Ovary (tissue), 9 donors: ENCODE results near the gene YARS2. TPM values are rescaled to one million over a fixed set of nuclear protein-coding genes. Genes with fewer than 3 reads are reported as not detected.
"Not testable (repeated sequence)": the region's sequence is repeated elsewhere in the genome, so short reads cannot be mapped to it uniquely, and the experiment has no call there.

Experiments used
- DNase-seq, 5 donors: peaks; one replicate each; pipeline ENCODE4 v3.0.0-alpha.2; 2019 to 2020
- H3K27ac ChIP-seq, 2 donors: fragments of 200-600 bp; one replicate each; pipeline versions ENCODE4 v1.5.1 to v1.8.0; 2019 to 2022
- H3K27me3 ChIP-seq: fragments of 200-600 bp; one replicate; pipeline ENCODE4 v1.8.0; 2022
- H3K36me3 ChIP-seq: fragments of 200-600 bp; sonication (generic); one replicate; pipeline ENCODE4 v1.5.1; 2019
- H3K4me1 ChIP-seq: one replicate; pipeline ENCODE4 v1.8.1; 2013; ENCODE audit warnings: mild to moderate bottlenecking, moderate library complexity; ENCODE audit not compliant: insufficient read depth
- H3K4me3 ChIP-seq: fragments of 200-600 bp; sonication (generic); one replicate; pipeline ENCODE4 v1.5.1; 2017
- H3K9me3 ChIP-seq, 2 donors: fragments of 200-600 bp in 1 of 2; sonication (generic) in 1 of 2; one replicate each; pipeline versions ENCODE4 v1.5.1 to v1.8.1; 2013 to 2019; ENCODE audit warnings: mild to moderate bottlenecking in 1 of 2, moderate library complexity in 1 of 2
- EP300 ChIP-seq: sonication (generic); formaldehyde crosslinking; IDR thresholded peaks from one replicate; pipeline ENCODE4 v1.6.1; 2017; ENCODE audit warnings: antibody characterized with exemption
- POLR2A ChIP-seq: fragments of 450-650 bp; IDR thresholded peaks from one replicate; pipeline ENCODE4 v1.6.1; 2017; ENCODE audit warnings: antibody characterized with exemption, mild to moderate bottlenecking, moderate library complexity
- WGBS, 3 donors: extraction: QIAGEN DNeasy Blood & Tissue Kit in 1 of 3; methylation state at CpG; one replicate each; pipeline versions ENCODE4 v1.1.5 to v1.1.7; 2013 to 2017; 5-methylcytosine and 5-hydroxymethylcytosine counted together
- intact Hi-C, 4 donors: fragments of 100-400 bp; cut with DNase I; formaldehyde crosslinking; loops; one replicate each; pipeline versions ENCODE4 v1.11.0 to v1.15.1; 2022 to 2023
- polyA plus RNA-seq, 2 donors: library from polyadenylated mRNA; stranded (reverse); fragments of 200-250 nt in 1 of 2; fragments of 350-450 nt in 1 of 2; fragmentation: Illumina TruSeq in 1 of 2; extraction: RNeasy Lipid Tissue Mini Kit (QIAGEN cat#74804) in 1 of 2; gene quantifications; one replicate each; pipeline ENCODE4 v1.2.3, GENCODE V29; 2013 to 2014
- total RNA-seq, 7 donors: library from RNA; depleted of rRNA in 2 of 7; stranded (reverse); fragments of >200 nt in 2 of 7; fragmentation: NEBNext Ultra II Directional in 3 of 7; extraction: Animal tissue kit (Norgen Biotek cat#: 25700) in 3 of 7; gene quantifications; one replicate each; pipeline versions ENCODE4 v1.1.0 to v1.2.4, GENCODE V29; 2016 to 2023
- TF ChIP-seq, protein P1 (sequence below), 3 donors: fragments of 450-650 bp in 2 of 3; fragments of 200-600 bp in 1 of 3; IDR thresholded peaks; one replicate each; pipeline versions ENCODE4 v1.5.1 to v1.8.0; 2016 to 2022; ENCODE audit warnings: antibody characterized with exemption in 3 of 3, mild to moderate bottlenecking in 1 of 3
- donor health status: DM: no; HTN: no; CAD: no; lungs with moderate emphysema.
- donor health status: DM: no; HTN: no; CAD: no.
- donor health status: Bipolar disorder and iron deficiency.
- donor health status: DM: yes; HTN: yes; CAD: no.
- donor health status: DM: no; HTN: no; CAD: no.
- donor health status: DM: yes; HTN: yes; CAD: no.

YARS2 gene
- total and polyA plus RNA-seq, 9 donors = 9.4 to 20.6 (median 12.9) TPM

DNA sequence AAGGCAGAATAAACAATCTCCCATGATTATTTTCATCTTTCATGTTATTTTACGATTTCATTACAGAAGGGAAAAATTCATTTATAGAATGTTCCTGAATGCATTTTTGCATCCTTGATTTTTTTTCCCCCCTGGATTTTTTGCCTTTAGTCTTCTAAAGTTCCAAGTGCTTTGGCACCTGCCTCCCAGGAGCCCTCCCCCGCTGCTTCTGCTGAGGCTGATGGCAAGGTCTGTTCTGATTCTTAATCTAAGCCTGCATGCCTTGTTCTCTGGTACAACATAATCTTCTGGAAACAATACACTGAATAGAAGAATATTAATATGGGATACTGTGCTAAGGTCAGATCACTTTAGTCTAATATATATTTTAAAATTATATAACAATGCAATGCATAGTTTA, 18.0 kb downstream of the YARS2 start:
- Histone ChIP-seq H3K27ac (no peak overlapping the region), H3K27me3 (no peaks in the 10 kb centered on the region), H3K4me1 (no peaks in the 10 kb centered on the region), H3K9me3 (no peaks in the 10 kb centered on the region), H3K36me3 (no peaks in the 10 kb centered on the region), H3K4me3 (no peak overlapping the region)
- WGBS, 3 donors = 86 to 90% (median 87%) methylated on average over 2 of the region's 2 CpGs
- intact Hi-C loops = no loop called here
- DNase-seq = no peak
- no peak for TF ChIP-seq POLR2A
- TF ChIP-seq, protein P1, sequence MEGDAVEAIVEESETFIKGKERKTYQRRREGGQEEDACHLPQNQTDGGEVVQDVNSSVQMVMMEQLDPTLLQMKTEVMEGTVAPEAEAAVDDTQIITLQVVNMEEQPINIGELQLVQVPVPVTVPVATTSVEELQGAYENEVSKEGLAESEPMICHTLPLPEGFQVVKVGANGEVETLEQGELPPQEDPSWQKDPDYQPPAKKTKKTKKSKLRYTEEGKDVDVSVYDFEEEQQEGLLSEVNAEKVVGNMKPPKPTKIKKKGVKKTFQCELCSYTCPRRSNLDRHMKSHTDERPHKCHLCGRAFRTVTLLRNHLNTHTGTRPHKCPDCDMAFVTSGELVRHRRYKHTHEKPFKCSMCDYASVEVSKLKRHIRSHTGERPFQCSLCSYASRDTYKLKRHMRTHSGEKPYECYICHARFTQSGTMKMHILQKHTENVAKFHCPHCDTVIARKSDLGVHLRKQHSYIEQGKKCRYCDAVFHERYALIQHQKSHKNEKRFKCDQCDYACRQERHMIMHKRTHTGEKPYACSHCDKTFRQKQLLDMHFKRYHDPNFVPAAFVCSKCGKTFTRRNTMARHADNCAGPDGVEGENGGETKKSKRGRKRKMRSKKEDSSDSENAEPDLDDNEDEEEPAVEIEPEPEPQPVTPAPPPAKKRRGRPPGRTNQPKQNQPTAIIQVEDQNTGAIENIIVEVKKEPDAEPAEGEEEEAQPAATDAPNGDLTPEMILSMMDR (IDR thresholded peaks at IDR 0.05) = no peak
- no peak for TF ChIP-seq EP300

DNA sequence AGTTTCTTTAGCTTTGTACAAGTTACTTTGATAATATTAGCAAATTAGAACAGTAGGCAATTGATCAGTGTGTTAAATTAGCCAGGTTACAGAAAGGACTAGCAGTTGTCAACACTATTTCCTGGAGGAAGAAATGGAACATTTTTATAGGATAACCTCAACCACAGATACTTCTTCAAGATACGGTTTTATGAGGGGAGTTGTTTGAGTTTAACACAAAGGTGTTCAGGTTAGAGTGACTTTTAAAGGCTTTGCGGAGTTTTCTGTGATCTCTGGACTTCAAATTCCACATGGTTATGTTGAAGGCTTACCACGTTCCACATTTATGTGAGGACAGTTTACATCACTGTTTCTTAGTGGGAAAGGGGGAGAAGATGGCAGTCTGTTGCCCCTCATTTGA, 19.3 kb downstream of the YARS2 start:
- H3K4me3 ChIP-seq = no peak overlapping the region
- H3K27me3 ChIP-seq = no peaks in the 10 kb centered on the region
- H3K4me1 ChIP-seq = no peaks in the 10 kb centered on the region
- 85 to 87% (median 85%) methylated on average over 3 of the region's 3 CpGs for WGBS, 3 donors
- H3K36me3 ChIP-seq = no peaks in the 10 kb centered on the region
- no peaks in the 10 kb centered on the region for H3K9me3 ChIP-seq
- TF ChIP-seq, protein P1 (IDR thresholded peaks at IDR 0.05) = no peak
- TF ChIP-seq EP300 (no peak), POLR2A (no peak)
- H3K27ac ChIP-seq = no peak overlapping the region
- intact Hi-C loops = no loop called here
- no peak for DNase-seq

DNA sequence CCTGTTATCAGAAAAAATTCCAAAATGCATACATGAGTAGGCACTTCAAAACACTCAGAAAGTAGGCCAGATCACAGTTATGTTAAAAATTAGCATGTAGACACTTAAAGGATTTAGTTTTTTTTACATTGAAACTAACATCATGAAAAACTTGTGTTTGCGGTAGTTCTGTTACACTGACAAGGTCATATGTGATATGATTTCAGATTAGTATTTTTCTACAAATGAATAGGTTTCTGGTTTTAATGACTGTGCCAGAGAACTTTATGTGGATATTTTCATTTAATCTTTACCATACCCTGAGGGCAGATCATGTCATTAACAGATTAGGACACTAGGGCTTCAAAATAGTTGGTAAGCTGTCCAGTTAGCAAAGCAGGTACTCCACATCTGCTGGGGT, 20.7 kb downstream of the YARS2 start:
- Histone ChIP-seq H3K4me1 (no peaks in the 10 kb centered on the region), H3K27ac (no peak overlapping the region), H3K36me3 (no peaks in the 10 kb centered on the region), H3K4me3 (no peak overlapping the region), H3K9me3 (no peaks in the 10 kb centered on the region), H3K27me3 (no peaks in the 10 kb centered on the region)
- no peak for DNase-seq
- intact Hi-C loops = no loop called here
- 95 to 99% (median 96%) methylated on average over 1 of the region's 1 CpG for WGBS, 3 donors
- TF ChIP-seq POLR2A = no peak
- TF ChIP-seq, protein P1 (IDR thresholded peaks at IDR 0.05) = no peak
- no peak for TF ChIP-seq EP300

DNA sequence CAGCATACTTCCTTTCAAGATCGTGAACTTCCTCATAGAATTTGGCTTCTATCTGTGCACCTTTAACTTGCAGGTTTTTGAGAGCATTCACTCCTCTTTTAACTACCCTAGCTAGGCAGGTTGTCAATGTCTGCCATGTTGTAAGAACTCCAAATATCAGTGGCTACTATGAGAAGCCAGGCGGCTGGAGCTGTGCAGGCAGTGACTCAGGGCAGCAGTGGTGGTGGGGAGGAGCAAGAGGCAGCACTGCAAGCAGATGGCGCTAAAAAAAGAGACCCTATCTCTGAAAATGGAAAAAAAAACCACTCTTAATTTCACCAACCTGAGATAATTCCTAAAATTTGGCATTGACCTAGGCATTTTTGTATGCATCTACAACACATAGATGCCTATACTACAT, 28.5 kb downstream of the YARS2 start:
- no peaks in the 10 kb centered on the region for H3K36me3 ChIP-seq
- no peaks in the 10 kb centered on the region for H3K9me3 ChIP-seq
- no peaks in the 10 kb centered on the region for H3K27me3 ChIP-seq
- no peaks in the 10 kb centered on the region for H3K4me1 ChIP-seq
- WGBS, 3 donors = 89 to 93% (median 90%) methylated on average over 3 of the region's 3 CpGs
- H3K27ac ChIP-seq = no peak overlapping the region
- intact Hi-C loops = no loop called here
- no peak for TF ChIP-seq POLR2A
- no peak for TF ChIP-seq EP300
- TF ChIP-seq, protein P1 (IDR thresholded peaks at IDR 0.05) = no peak
- H3K4me3 ChIP-seq = no peak overlapping the region
- DNase-seq = no peak

DNA sequence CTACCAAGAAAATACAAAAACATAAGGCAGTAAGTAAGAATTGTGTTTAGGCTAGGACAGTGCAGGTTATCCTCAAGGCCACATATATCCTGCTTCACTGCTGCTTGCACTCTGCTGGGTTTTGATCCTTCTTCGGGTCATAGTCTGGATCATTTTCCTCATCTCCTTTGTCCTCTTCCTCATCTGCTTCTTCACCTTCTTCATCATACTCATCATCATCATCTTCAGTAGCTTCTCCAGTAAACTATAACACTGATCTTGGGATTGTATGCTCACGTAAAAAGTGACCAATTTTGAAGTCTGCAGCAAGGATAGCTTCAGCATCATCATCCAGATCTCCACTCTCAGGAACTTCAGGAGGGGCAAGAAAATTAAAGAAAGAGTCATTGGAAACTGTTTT, 29.4 kb downstream of the YARS2 start:
- Histone ChIP-seq H3K4me1 (no peaks in the 10 kb centered on the region), H3K4me3 (no peak overlapping the region), H3K27ac (no peak overlapping the region), H3K27me3 (no peaks in the 10 kb centered on the region), H3K36me3 (no peaks in the 10 kb centered on the region), H3K9me3 (no peaks in the 10 kb centered on the region)
- TF ChIP-seq, protein P1 (IDR thresholded peaks at IDR 0.05) = no peak
- no peak for TF ChIP-seq POLR2A
- no peak for TF ChIP-seq EP300
- DNase-seq = no peak
- intact Hi-C loops = no loop called here
- 77 to 85% (median 82%) methylated on average over 2 of the region's 2 CpGs for WGBS, 3 donors

DNA sequence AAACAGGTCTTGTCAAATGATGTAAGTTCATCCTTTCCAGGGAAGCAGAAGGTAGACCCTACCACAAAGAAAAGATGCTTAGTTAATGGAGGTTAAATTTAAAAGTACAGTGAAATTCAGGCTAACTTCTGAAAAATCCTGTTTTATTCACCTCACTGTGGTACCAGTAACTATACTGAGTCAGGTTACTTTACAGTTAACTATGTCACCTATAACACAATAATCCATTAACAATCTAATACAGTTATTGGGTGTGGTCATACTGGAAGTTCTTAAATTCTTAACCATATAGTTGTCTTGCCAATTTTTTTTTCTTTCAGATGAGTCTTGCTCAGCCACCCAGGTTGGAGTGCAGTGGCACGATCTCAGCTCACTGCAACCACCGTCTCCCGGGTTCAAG, 30.4 kb downstream of the YARS2 start:
- 93 to 99% (median 99%) methylated on average over 3 of the region's 3 CpGs for WGBS, 3 donors
- H3K36me3 ChIP-seq, H3K4me1 ChIP-seq, DNase-seq, H3K4me3 ChIP-seq, H3K27ac ChIP-seq, H3K9me3 ChIP-seq, intact Hi-C loops, H3K27me3 ChIP-seq: not testable (repeated sequence)
